IPS-18c (cell line): ENCODE data around the gene AQP9.

Experiments used
- H3K4me3 ChIP-seq: 2 replicates; pipeline ENCODE4 v1.7.0; 2013; ENCODE audit warnings: low read depth, mild to moderate bottlenecking, low read length, moderate library complexity; ENCODE audit not compliant: insufficient read depth
- H3K9me3 ChIP-seq: one replicate; pipeline ENCODE4 v1.6.1; 2013; ENCODE audit warnings: mild to moderate bottlenecking, low read length, moderate library complexity; ENCODE audit not compliant: control insufficient read depth, insufficient read depth

Gene AQP9

GRCh38 chr15:58135511-58136174, 2.5 kb upstream of the AQP9 start:
- Histone ChIP-seq H3K9me3 (no peaks in the 10 kb centered on the region), H3K4me3 (no peak overlapping the region)

GRCh38 chr15:58136731-58137130, 1.4 kb upstream of the AQP9 start:
- no peak overlapping the region for H3K4me3 ChIP-seq

GRCh38 chr15:58137686-58138085, 495 bp upstream of the AQP9 start:
- no peaks in the 10 kb centered on the region for H3K9me3 ChIP-seq

More at GRCh38 chr15:58136731-58137130, 1.4 kb upstream of the AQP9 start:
- H3K9me3 ChIP-seq: no peaks in the 10 kb centered on the region

GRCh38 chr15:58139276-58139988, 1.3 kb downstream of the AQP9 start:
- H3K9me3 ChIP-seq: no peaks in the 10 kb centered on the region

More at GRCh38 chr15:58137686-58138085, 495 bp upstream of the AQP9 start:
- no peak overlapping the region for H3K4me3 ChIP-seq

GRCh38 chr15:58139989-58140522, 1.9 kb downstream of the AQP9 start:
- no peak overlapping the region for H3K4me3 ChIP-seq
- no peaks in the 10 kb centered on the region for H3K9me3 ChIP-seq

More at GRCh38 chr15:58139276-58139988, 1.3 kb downstream of the AQP9 start:
- H3K4me3 ChIP-seq: no peak overlapping the region

GRCh38 chr15:58141894-58142293, 3.7 kb downstream of the AQP9 start:
- Histone ChIP-seq H3K9me3 (no peaks in the 10 kb centered on the region), H3K4me3 (no peak overlapping the region)

GRCh38 chr15:58142827-58143461, 4.8 kb downstream of the AQP9 start:
- Histone ChIP-seq H3K9me3 (peaks cover 2% of the 10 kb centered on the region), H3K4me3 (no peak overlapping the region)

- Histone ChIP-seq H3K4me3 (no peak overlapping the region), H3K9me3 (peaks cover 2% of the 10 kb centered on the region)
Measured at GRCh38 chr15:58145606-58146005, 7.4 kb downstream of the AQP9 start.

GRCh38 chr15:58146211-58146610, 8.0 kb downstream of the AQP9 start:
- peaks cover 2% of the 10 kb centered on the region for H3K9me3 ChIP-seq
- H3K4me3 ChIP-seq: no peak overlapping the region

- H3K9me3 ChIP-seq: peaks cover 2% of the 10 kb centered on the region
Measured at GRCh38 chr15:58146749-58147148, 8.6 kb downstream of the AQP9 start.

GRCh38 chr15:58147171-58147611, 9.0 kb downstream of the AQP9 start:
- peaks cover 2% of the 10 kb centered on the region for H3K9me3 ChIP-seq
- H3K4me3 ChIP-seq: no peak overlapping the region

More at GRCh38 chr15:58146749-58147148, 8.6 kb downstream of the AQP9 start:
- H3K4me3 ChIP-seq: no peak overlapping the region

- Histone ChIP-seq H3K4me3 (no peak overlapping the region), H3K9me3 (peaks cover 2% of the 10 kb centered on the region)
Measured at GRCh38 chr15:58148120-58148519, 9.9 kb downstream of the AQP9 start.

- no peak overlapping the region for H3K4me3 ChIP-seq
- peaks cover 2% of the 10 kb centered on the region for H3K9me3 ChIP-seq
Measured at GRCh38 chr15:58148633-58149445, 10.7 kb downstream of the AQP9 start.

GRCh38 chr15:58154769-58155168, 16.6 kb downstream of the AQP9 start:
- H3K4me3 ChIP-seq: no peak overlapping the region
- H3K9me3 ChIP-seq: no peaks in the 10 kb centered on the region

GRCh38 chr15:58159827-58160386, 21.7 kb downstream of the AQP9 start:
- Histone ChIP-seq H3K9me3 (no peaks in the 10 kb centered on the region), H3K4me3 (no peak overlapping the region)

- H3K9me3 ChIP-seq: no peaks in the 10 kb centered on the region
- H3K4me3 ChIP-seq: no peak overlapping the region
Measured at GRCh38 chr15:58161436-58161930, 23.3 kb downstream of the AQP9 start.
